ENCODE data around the gene ARHGEF26. TPM values are rescaled to one million over a fixed set of nuclear protein-coding genes. Genes with fewer than 3 reads are reported as not detected.

ARHGEF26 gene
- total RNA-seq, 1 experiment from 2014 or later, result 13.7 TPM

- WGBS (ENCODE audit: extremely low coverage, insufficient read length, low lambda C conversion rate), result no CpG with 5 or more reads among the region's 1 CpG
- H2AK5ac ChIP-seq (ENCODE audit: insufficient read length, low read length), result no peak overlapping the region
- Mint-ChIP-seq H3K4me1 (no peaks in the 10 kb centered on the region), H3K27me3 (ENCODE audit: low read depth) (no peaks in the 10 kb centered on the region), H3K36me3 (ENCODE audit: insufficient read depth in 1 of 3, low read depth in 3 of 3) (peaks cover 12 to 26% (median 16%) of the 10 kb centered on the region in 3 experiments), H3K9me3 (no peaks in the 10 kb centered on the region; a peak in 1 of 5 replicates), H3K4me3 (no peak overlapping the region), H3K27ac (no peak overlapping the region)
- H2AFZ ChIP-seq (ENCODE audit: low read length), result no peak overlapping the region
- H3K4me2 ChIP-seq (ENCODE audit: insufficient read depth, insufficient read length, low read length), result no peak overlapping the region
- H3K79me1 ChIP-seq (ENCODE audit: insufficient read depth, low read depth, low read length, poor library complexity, severe bottlenecking), result no peaks in the 10 kb centered on the region
- H4K8ac ChIP-seq (replicated peaks; ENCODE audit: insufficient read length, low read depth, low read length), result no peak overlapping the region
- no peaks in the 10 kb centered on the region for H3K9me3 ChIP-seq (ENCODE audit: control insufficient read depth, low read depth, low read length)
- no peak overlapping the region for H4K91ac ChIP-seq (ENCODE audit: insufficient read length, low read depth, low read length)
- no peaks in the 10 kb centered on the region for H3K23me2 ChIP-seq (ENCODE audit: insufficient read length, low read depth, low read length, poor library complexity, severe bottlenecking)
- no peak overlapping the region for H3K23ac ChIP-seq (ENCODE audit: insufficient read length, low read depth, low read length)
- H3K79me2 ChIP-seq (ENCODE audit: insufficient read depth, low read length), result no peaks in the 10 kb centered on the region
- no peak for TF ChIP-seq CTCF (conservative IDR thresholded peaks at IDR 0.05)
- no peak overlapping the region for H2BK5ac ChIP-seq (ENCODE audit: insufficient read length, low read length)
- H2BK12ac ChIP-seq (ENCODE audit: insufficient read length, low read depth, low read length), result no peak overlapping the region
- no peak overlapping the region for H2BK20ac ChIP-seq (ENCODE audit: low read depth, low read length, poor library complexity, severe bottlenecking)
- H3K9ac ChIP-seq (ENCODE audit: extremely low read depth, insufficient read length, low read length), result no peak overlapping the region
- no peak overlapping the region for H3T11ph ChIP-seq (ENCODE audit: low read length)
- no peak for DNase-seq
- no peak overlapping the region for H3K56ac ChIP-seq (ENCODE audit: insufficient read length, low read depth, low read length)
- no peak overlapping the region for H3K14ac ChIP-seq (ENCODE audit: insufficient read depth, low read length)
- no peak overlapping the region for H2BK120ac ChIP-seq (ENCODE audit: low read depth, low read length, poor library complexity, severe bottlenecking)
- no peak overlapping the region for H2BK15ac ChIP-seq (ENCODE audit: low read depth, low read length)
- H3K27me3 ChIP-seq (ENCODE audit: insufficient read depth, low read length), result no peaks in the 10 kb centered on the region
- no peak overlapping the region for H3K4ac ChIP-seq (ENCODE audit: low read depth, low read length)
- H4K20me1 ChIP-seq (ENCODE audit: control insufficient read depth, insufficient read depth, insufficient read length), result no peaks in the 10 kb centered on the region
- H3K27ac ChIP-seq (ENCODE audit: insufficient read length, low read depth, low read length), result no peak overlapping the region
- H3K18ac ChIP-seq (ENCODE audit: insufficient read length, low read depth, low read length), result no peak overlapping the region
- H3K4me1 ChIP-seq (ENCODE audit: insufficient read depth, low read length), result no peaks in the 10 kb centered on the region
- no peak overlapping the region for H4K5ac ChIP-seq (ENCODE audit: insufficient read length, low read depth, low read length)
Observed at GRCh38 chr3:154218728-154219127, 97.5 kb downstream of the ARHGEF26 start.

All from H9 (cell line).